Prostate gland (tissue), 2 donors: ENCODE data around the gene SRBD1.

Experiments
- CTCF ChIP-seq, 4 experiments: fragments of 200-600 bp in 2 of 4; fragments of 450-650 bp in 2 of 4; sonication (generic) in 2 of 4; IDR thresholded peaks; 1 replicate in 3 of 4; 2 replicates in 1 of 4; pipeline ENCODE4 v1.5.1; 2016 to 2019; ENCODE audit warnings: antibody characterized with exemption in 4 of 4, mild to moderate bottlenecking in 2 of 4, moderate library complexity in 2 of 4
- POLR2A ChIP-seq: fragments of 450-650 bp; IDR thresholded peaks from one replicate; pipeline ENCODE4 v1.6.1; 2016; ENCODE audit warnings: antibody characterized with exemption, mild to moderate bottlenecking
- POLR2AphosphoS5 ChIP-seq: sonication (generic); formaldehyde crosslinking; IDR thresholded peaks from one replicate; pipeline ENCODE4 v1.6.1; 2017; ENCODE audit warnings: antibody characterized with exemption

- no peak for TF ChIP-seq CTCF (IDR thresholded peaks at IDR 0.05)
- no peak for TF ChIP-seq POLR2A
- TF ChIP-seq POLR2AphosphoS5: no peak
Measured at GRCh38 chr2:45344502-45344901, 266.6 kb downstream of the SRBD1 start.
